A549 (cell line): ENCODE data around the gene GEN1. TPM values are rescaled to one million over a fixed set of nuclear protein-coding genes. Genes with fewer than 3 reads are reported as not detected.

ENCODE experiments used
- ATAC-seq, 2 experiments: fragments of 200-7000 bp in 1 of 2; fragments of >200 bp in 1 of 2; cut with Nextera tagmentation in 1 of 2; cut with Tn5 transposase in 1 of 2; 3 replicates each; pipeline versions ENCODE4 v1.8.0 to v1.9.1; 2018 to 2020; ENCODE audit warnings: mild to moderate bottlenecking in 1 of 2, moderate library complexity in 1 of 2
- CTCF ChIA-PET: fragments of 300-600 bp; sonication (Branson Sonifier 250); formaldehyde crosslinking; extraction: SDS; loops from one replicate; lab custom pipeline; 2021; ENCODE audit warnings: antibody characterized with exemption, inconsistent platforms; lab: Yijun Ruan, JAX
- POLR2A ChIA-PET: fragments of 350-600 bp; formaldehyde crosslinking; extraction: SDS; loops from one replicate; lab custom pipeline; 2021; ENCODE audit warnings: antibody characterized with exemption, inconsistent platforms; lab: Yijun Ruan, JAX
- DNase-seq, 2 experiments: peaks; one replicate each; pipeline versions ENCODE4 v3.0.0 to v3.0.0-alpha.2; 2011 to 2016; ENCODE audit warnings: low read depth in 1 of 2, low spot score in 1 of 2
- FAIRE-seq: peaks from 2 replicates; lab custom pipeline; 2011; peaks lifted over from hg19 to GRCh38; lab: Jason Lieb, UNC
- H3K27ac ChIP-seq, 2 experiments: fragments of >200 bp; sonication (Bioruptor Twin); formaldehyde crosslinking; 3 replicates each; pipeline ENCODE4 v1.5.1; 2016 to 2017
- H3K4me1 ChIP-seq: fragments of >200 bp; sonication (Bioruptor Twin); formaldehyde crosslinking; 3 replicates; pipeline ENCODE4 v1.6.1; 2016
- H3K4me2 ChIP-seq: fragments of >200 bp; sonication (Bioruptor Twin); formaldehyde crosslinking; 3 replicates; pipeline ENCODE4 v1.6.1; 2016
- H3K4me3 ChIP-seq: fragments of >200 bp; sonication (Bioruptor Twin); formaldehyde crosslinking; 3 replicates; pipeline ENCODE4 v1.5.1; 2016
- H3K9me3 ChIP-seq: fragments of >200 bp; sonication (Bioruptor Twin); formaldehyde crosslinking; 3 replicates; pipeline ENCODE4 v1.6.1; 2016
- ATOH8 ChIP-seq: fragments of 250-450 bp; sonication (Bioruptor Pico); IDR thresholded peaks from 2 replicates; pipeline ENCODE4 v1.5.0; 2020; ENCODE audit warnings: low read depth, mild to moderate bottlenecking, moderate library complexity
- CBX2 ChIP-seq: fragments of 200-600 bp; sonication (generic); IDR thresholded peaks from 2 replicates; pipeline ENCODE4 v1.6.1; 2016; ENCODE audit warnings: low read depth, mild to moderate bottlenecking, borderline replicate concordance
- CHD4 ChIP-seq: fragments of 200-600 bp; sonication (generic); IDR thresholded peaks from 2 replicates; pipeline ENCODE4 v1.6.1; 2016; ENCODE audit warnings: antibody characterized with exemption, mild to moderate bottlenecking, borderline replicate concordance
- EHMT2 ChIP-seq: fragments of 200-600 bp; sonication (generic); IDR thresholded peaks from 2 replicates; pipeline ENCODE4 v1.6.1; 2016; ENCODE audit warnings: antibody characterized with exemption, low read depth, mild to moderate bottlenecking, moderate library complexity
- FOXS1 ChIP-seq: fragments of 250-450 bp; sonication (Bioruptor Pico); IDR thresholded peaks from 2 replicates; pipeline ENCODE4 v1.5.0; 2020; ENCODE audit warnings: mild to moderate bottlenecking, moderate library complexity
- GATA3 ChIP-seq: IDR thresholded peaks from 2 replicates; pipeline ENCODE4 v1.6.1; 2012; ENCODE audit warnings: borderline replicate concordance
- HEYL ChIP-seq: fragments of 250-450 bp; sonication (Bioruptor Pico); IDR thresholded peaks from 2 replicates; pipeline ENCODE4 v1.8.0; 2021; ENCODE audit warnings: mild to moderate bottlenecking, moderate library complexity
- HMGXB4 ChIP-seq: fragments of 250-450 bp; sonication (Bioruptor Pico); IDR thresholded peaks from 2 replicates; pipeline ENCODE4 v1.5.0; 2021; ENCODE audit warnings: mild to moderate bottlenecking, moderate library complexity, borderline replicate concordance
- HOXB13 ChIP-seq: fragments of 250-450 bp; sonication (Bioruptor Pico); IDR thresholded peaks from 2 replicates; pipeline ENCODE4 v1.5.0; 2020; ENCODE audit warnings: low read depth, mild to moderate bottlenecking, moderate library complexity
- JUN ChIP-seq, 2 experiments: fragments of >200 bp; sonication (Bioruptor Twin); formaldehyde crosslinking; IDR thresholded peaks; 2 replicates in 1 of 2; 3 replicates in 1 of 2; pipeline ENCODE4 v1.6.1; 2016 to 2017
- KDM1A ChIP-seq: fragments of 200-600 bp; sonication (generic); IDR thresholded peaks from 2 replicates; pipeline ENCODE4 v1.6.1; 2016; ENCODE audit warnings: low read depth, mild to moderate bottlenecking
- NFE2L2 ChIP-seq: fragments of 150-350 bp; conservative IDR thresholded peaks from 2 replicates; pipeline ENCODE4 v1.6.1; 2014; ENCODE audit warnings: low read length
- NR3C1 ChIP-seq: fragments of >200 bp; sonication (Bioruptor Twin); formaldehyde crosslinking; IDR thresholded peaks from 3 replicates; pipeline ENCODE4 v1.6.1; 2017
- PHF8 ChIP-seq: fragments of 200-600 bp; sonication (generic); IDR thresholded peaks from 2 replicates; pipeline ENCODE4 v1.6.1; 2016; ENCODE audit warnings: low read depth, mild to moderate bottlenecking, antibody characterized with exemption, moderate library complexity, borderline replicate concordance
- POLR2A ChIP-seq: IDR thresholded peaks from 2 replicates; pipeline ENCODE4 v1.6.1; 2012; ENCODE audit warnings: mild to moderate bottlenecking, low read length
- RAD21 ChIP-seq, 2 experiments: fragments of >200 bp in 1 of 2; sonication (Bioruptor Twin) in 1 of 2; formaldehyde crosslinking in 1 of 2; IDR thresholded peaks in 1 of 2; conservative IDR thresholded peaks in 1 of 2; 2 replicates in 1 of 2; 3 replicates in 1 of 2; pipeline ENCODE4 v1.6.1; 2012 to 2018; ENCODE audit warnings: inconsistent platforms in 1 of 2
- RCOR1 ChIP-seq: fragments of 150-350 bp; IDR thresholded peaks from 2 replicates; pipeline ENCODE4 v1.6.1; 2014; ENCODE audit warnings: antibody characterized with exemption, low read length, low read depth
- RNF2 ChIP-seq: fragments of 200-600 bp; sonication (generic); IDR thresholded peaks from 2 replicates; pipeline ENCODE4 v1.6.1; 2016; ENCODE audit warnings: low read depth, mild to moderate bottlenecking, antibody characterized with exemption, moderate library complexity, borderline replicate concordance
- SMC3 ChIP-seq: fragments of >200 bp; sonication (Bioruptor Twin); formaldehyde crosslinking; IDR thresholded peaks from 3 replicates; pipeline ENCODE4 v1.6.1; 2018; ENCODE audit warnings: inconsistent platforms
- TP53 ChIP-seq: fragments of 250-450 bp; sonication (Bioruptor Pico); IDR thresholded peaks from 2 replicates; pipeline ENCODE4 v1.5.0; 2021; ENCODE audit warnings: mild to moderate bottlenecking, moderate library complexity
- ZFP36 ChIP-seq: fragments of 450-650 bp; IDR thresholded peaks from 2 replicates; pipeline ENCODE4 v1.6.1; 2014; ENCODE audit warnings: borderline replicate concordance; ENCODE audit not compliant: partially characterized antibody
- WGBS: methylation state at CpG from one replicate; pipeline ENCODE4 v1.1.6; 2017; ENCODE audit errors: missing lambda C conversion rate; 5-methylcytosine and 5-hydroxymethylcytosine counted together
- polyA plus RNA-seq, 4 experiments: library from polyadenylated mRNA; depleted of rRNA in 3 of 4; stranded (reverse); fragments of >200 nt; fragmentation: RNase III in 1 of 4; extraction: RNeasy Plus Mini Kit Qiagen cat#74134 plus additional on column Dnase treatment in 1 of 4; gene quantifications; 2 replicates in 3 of 4; 3 replicates in 1 of 4; pipeline ENCODE4 v1.2.3, GENCODE V29; 2011 to 2017
- TF ChIP-seq, protein P1 (sequence below): IDR thresholded peaks from 2 replicates; pipeline ENCODE4 v1.6.1; 2012; ENCODE audit warnings: low read depth, borderline replicate concordance
- TF ChIP-seq, protein P2 (sequence below): IDR thresholded peaks from 2 replicates; pipeline ENCODE4 v1.6.1; 2012

The GEN1 gene
- polyA plus RNA-seq, 2 of the 4 experiments (the other 2 are of a cell fraction): 16.2 to 40.7 TPM

DNA sequence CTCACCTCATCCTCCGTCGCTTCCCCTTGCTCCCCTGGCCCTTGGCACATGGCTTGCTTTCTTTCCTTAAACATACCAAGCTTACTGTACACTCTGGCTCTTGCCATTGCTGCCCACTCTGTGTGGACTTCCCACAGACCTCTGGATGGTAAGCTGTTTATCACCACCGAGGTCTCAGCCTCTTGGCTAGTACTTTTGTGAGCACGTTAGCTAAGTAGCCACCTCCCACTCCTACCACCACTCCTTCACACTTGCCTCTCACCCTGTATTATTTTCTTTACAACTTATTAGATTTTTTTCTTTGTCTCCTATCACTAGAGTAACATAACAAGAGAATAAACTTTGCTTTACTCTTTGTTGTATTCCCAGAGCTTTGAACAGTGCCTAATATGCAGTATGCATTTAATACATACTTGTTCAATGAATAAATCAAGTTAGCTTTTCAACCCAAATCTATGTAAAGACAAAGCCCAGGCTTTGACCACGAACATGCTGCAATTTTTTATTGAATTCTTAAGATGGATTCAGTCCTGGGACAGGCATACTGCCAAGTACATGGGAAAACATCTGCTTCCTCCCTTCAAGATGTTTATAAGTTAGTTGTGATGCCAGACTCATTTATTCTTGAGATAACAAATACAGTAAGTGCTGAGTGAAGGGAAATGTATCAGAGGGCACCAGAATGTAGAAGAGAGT, 37.3 kb downstream of the GEN1 start (continued):
- TF ChIP-seq HMGXB4: no peak
- TF ChIP-seq CHD4: no peak
- TF ChIP-seq, protein P1, sequence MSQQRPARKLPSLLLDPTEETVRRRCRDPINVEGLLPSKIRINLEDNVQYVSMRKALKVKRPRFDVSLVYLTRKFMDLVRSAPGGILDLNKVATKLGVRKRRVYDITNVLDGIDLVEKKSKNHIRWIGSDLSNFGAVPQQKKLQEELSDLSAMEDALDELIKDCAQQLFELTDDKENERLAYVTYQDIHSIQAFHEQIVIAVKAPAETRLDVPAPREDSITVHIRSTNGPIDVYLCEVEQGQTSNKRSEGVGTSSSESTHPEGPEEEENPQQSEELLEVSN: no peak

DNA sequence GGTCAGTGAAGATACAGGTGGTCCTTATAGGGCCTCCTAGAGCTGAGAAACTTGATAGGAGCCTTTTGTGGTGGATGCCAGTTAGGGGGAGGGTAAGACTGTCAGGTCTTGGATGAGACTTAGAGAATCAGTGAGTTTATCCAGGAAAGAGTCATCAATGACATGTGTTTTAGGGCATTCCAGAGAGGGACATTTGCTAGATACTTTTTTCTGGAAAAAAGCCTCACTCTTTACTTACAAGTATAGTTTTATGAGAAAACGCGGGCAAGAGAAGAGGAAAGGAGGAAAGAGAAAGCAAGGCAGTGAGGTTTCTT, 37.8 kb downstream of the GEN1 start:
- ChIA-PET POLR2A (no interaction called here), CTCF (interaction anchor here (0.6 to 1.1 kb wide), 3 partner anchors 10 to 17 kb away, joined by 3 to 5 read pairs (median 3); no protein-coding TSS in a partner anchor)
- Histone ChIP-seq H3K27ac (no peak overlapping the region), H3K9me3 (no peaks in the 10 kb centered on the region), H3K4me1 (no peaks in the 10 kb centered on the region), H3K4me2 (no peak overlapping the region), H3K4me3 (no peak overlapping the region)
- 92% methylated on average over 2 of the region's 2 CpGs for WGBS
- DNase-seq (no peak), FAIRE-seq (no peak)
- TF ChIP-seq PHF8 (no peak), GATA3 (no peak), EHMT2 (no peak), HEYL (CRISPR knock-in tag) (no peak), HOXB13 (CRISPR knock-in tag) (no peak), RNF2 (no peak), SMC3 (no peak), RAD21 (conservative IDR thresholded peaks at IDR 0.05 in 1 of 2, IDR thresholded peaks at IDR 0.05 in 1 of 2) (no peak), ZFP36 (no peak), JUN (IDR thresholded peaks at IDR 0.05) (no peak), CBX2 (no peak), KDM1A (no peak), TP53 (no peak), RCOR1 (no peak), NFE2L2 (no peak), POLR2A (no peak), FOXS1 (CRISPR knock-in tag) (no peak), NR3C1 (no peak), ATOH8 (CRISPR knock-in tag) (no peak)
- TF ChIP-seq, protein P2, sequence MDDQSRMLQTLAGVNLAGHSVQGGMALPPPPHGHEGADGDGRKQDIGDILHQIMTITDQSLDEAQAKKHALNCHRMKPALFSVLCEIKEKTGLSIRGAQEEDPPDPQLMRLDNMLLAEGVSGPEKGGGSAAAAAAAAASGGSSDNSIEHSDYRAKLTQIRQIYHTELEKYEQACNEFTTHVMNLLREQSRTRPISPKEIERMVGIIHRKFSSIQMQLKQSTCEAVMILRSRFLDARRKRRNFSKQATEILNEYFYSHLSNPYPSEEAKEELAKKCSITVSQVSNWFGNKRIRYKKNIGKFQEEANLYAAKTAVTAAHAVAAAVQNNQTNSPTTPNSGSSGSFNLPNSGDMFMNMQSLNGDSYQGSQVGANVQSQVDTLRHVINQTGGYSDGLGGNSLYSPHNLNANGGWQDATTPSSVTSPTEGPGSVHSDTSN: no peak
- TF ChIP-seq, all 56 proteins: peak for 0
- no peak for ATAC-seq
